ENCODE measurements around the gene DHRSX.
"Not testable (repeated sequence)": the region's sequence is repeated elsewhere in the genome, so short reads cannot be mapped to it uniquely, and the experiment has no call there.

DHRSX gene

DNA sequence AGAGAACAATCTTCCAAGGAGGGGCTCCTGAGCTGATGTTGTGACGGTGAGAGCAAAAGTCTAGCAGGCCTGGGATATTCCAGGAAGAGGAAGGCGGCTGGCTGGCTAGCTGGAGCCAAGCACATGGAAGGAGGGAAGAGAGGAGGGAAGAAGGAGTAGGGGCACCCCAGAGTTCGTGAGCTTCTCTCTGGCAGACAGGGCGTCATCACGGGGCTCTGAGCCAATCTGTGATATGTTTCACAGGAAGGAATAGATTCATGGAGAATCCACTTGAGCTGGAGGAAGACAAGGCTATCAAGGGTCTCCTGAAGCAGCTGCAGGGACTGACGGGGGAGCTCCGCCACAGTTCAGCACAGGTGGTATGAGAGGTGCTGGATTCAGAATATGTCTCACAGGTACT is 73.6 kb downstream of the DHRSX start:
- DNase-seq: no peak

DNA sequence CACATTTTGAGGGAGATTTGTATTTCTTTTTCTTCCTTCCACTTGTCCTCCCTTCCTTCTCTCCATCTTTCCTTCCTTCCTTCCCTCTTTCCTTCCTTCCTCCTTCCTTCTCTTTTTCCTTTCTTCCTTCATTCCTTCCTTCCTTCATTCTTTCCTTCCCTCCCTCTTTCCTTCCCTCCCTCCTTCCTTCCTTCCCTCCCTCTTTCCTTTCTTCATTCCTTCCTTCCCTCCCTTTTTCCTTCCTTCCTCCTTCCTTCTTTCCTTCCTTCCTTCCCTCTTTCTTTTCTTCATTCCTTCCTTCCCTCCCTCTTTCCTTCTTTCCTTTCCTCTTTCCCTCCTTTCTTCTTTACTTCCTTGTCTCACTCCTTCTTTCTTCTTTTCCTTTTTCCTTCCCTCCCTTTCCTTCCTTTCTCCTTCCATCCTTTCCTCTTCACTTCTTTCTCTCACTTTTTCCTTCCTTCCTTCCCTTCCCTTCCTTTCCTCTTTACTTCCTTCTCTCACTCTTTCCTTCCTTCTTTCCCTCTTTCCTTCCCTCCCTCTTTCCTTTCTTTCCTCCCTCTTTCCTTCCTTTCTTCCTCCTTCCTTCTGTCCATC is 74.4 kb downstream of the DHRSX start:
- no peak for DNase-seq

DNA sequence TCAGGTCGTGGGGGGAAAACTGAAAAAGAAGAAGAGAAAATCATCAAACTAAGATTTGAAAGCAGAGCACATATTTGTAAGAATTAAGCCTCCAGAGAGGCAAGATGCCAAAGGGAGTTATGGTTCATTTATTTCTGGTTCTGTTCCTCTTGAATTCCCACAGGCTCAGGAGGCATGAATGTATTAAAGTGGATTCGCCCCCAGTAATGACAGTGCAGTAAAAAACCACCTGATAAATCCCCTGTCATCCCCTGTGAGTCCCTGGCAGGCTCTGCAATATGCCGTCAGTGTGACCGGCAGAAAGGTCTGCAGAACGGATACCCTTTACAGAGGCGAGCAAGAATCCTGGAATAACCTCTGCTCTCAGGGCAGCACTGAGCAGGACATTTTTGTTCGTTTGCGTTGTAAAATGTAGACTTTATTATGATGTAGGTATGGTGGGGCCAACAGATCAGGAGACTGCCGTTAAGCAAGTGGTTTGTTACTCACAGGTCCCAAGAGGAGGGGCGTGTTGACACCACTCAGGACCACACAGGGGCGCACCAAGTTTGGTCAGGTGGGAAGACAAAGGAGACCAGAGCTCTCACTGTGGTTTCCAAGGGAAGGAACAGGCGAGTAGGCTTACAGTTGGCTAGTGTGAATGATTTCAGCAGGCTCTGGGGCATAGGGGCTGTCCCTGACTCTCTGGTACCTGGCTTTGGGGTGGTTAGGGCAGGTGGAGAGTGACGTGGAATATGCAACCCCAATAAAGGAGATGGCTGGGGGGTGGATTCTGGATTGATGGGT is 75.3 kb downstream of the DHRSX start:
- no peak for DNase-seq

DNA sequence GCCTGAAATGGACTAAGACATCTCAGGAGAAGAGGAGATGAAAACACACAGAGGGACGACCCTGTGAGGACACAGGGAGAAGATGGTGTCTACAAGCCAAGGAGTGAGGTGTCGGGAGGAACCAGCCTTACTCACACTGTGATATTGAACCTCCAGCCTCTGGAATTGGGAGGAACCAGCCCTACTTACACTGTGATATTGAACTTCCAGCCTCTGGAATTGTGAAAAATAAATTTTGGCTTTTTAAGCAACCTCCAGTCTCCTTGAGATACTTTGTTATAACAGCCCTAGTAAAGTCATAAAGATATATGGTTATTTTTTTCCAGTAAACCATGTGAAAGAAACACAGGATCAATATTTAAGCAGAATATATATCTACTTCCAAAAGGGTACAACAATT is 76.5 kb downstream of the DHRSX start:
- no peak for DNase-seq

DNA sequence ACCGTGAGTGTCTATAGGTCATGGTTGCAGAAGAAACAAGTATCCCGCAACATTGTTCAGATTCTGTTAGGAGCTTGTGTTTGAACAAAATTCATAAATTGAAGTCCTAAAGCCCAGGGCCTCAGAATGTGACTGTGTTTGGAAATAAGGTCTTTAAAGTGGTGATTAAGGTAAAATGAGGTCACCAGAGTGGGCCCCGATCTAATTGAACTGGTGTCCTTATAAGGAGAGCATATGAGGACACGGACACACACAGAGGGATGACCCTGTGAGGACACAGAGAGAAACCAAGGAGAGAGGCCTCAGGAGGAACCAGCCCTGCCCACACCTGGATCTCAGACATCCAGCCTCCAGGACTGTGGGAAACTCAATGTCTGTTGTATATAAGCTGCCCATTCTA is 76.9 kb downstream of the DHRSX start:
- no peak for DNase-seq

DNA sequence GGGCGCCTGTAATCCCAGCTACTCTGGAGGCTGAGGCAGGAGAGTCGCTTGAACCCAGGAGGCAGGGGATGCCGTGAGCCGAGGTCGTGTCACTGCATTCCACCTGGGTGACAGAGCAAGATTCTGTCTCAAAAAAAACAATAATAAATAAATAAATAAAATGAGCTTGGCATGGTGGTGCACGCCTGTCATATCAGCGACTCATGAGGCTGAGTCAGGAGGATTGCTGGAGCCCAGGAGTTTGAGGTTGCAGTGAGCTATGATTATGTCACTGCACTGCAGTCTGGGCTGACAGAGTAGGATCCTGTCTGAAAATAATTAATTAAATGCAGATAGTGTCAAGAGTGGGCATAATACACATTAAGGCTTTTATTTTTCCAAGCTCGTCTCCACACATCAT is 77.5 kb downstream of the DHRSX start:
- DNase-seq: no peak

DNA sequence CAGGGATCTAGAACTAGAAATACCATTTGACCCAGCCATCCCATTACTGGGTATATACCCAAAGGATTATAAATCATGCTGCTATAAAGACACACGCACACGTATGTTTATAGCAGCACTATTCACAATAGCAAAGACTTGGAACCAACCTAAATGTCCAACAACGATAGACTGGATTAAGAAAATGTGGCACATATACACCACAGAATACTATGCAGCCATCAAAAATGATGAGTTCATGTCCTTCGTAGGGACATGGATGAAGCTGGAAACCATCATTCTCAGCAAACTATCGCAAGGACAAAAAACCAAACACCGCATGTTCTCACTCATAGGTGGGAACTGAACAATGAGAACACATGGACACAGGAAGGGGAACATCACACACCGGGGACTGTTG is 81.4 kb downstream of the DHRSX start:
- DNase-seq: not testable (repeated sequence)

DNA sequence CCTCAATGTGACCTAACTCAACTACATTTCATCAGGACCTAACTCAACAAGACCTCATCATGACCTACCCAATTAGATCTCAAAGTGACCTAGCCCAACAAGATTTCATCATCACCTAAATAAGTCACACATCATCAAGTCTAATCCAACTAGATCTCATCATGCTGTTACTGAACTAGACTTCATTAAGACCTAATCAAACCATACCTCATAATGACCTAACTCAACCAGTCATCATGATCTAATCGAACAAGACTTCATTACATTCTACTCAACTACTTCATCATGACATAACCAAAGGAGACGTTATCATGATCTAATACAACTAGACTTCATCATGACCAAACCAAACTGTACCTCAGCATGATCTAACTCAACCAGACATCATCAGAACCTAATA is 82.8 kb downstream of the DHRSX start:
- DNase-seq: no peak

DNA sequence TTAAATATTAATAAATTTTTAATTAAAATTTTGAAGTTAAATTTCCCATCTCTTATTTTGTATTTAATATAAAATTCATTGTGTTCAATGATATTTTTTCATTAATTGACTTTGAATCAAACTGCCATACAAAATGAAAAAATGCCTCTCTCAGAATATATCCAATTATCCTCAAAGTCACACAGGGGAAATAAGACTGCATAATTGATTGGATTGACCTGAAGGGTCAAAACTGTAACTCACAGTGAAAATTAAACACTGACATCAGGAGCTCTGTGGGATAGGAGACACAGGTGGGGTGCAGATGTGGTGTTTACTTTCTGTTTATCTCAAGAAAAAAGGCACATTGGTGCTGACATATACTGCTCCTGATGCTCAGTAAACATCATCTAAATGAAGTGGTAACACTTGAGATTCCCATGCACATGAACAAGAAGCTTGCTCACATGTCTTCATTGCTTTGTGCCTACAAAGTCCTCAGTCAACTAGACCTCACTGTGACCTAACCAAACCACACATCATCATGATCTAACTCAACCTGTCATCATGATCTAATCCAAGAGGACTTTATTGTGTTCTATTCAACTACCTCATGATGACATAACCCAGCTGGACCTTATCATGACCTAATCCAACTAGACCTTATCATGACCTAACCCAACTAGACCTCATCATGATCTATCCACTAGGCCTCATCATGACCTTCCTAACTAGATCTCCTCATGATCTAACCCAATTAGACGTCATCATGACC is 83.7 kb downstream of the DHRSX start:
- no peak for DNase-seq

DNA sequence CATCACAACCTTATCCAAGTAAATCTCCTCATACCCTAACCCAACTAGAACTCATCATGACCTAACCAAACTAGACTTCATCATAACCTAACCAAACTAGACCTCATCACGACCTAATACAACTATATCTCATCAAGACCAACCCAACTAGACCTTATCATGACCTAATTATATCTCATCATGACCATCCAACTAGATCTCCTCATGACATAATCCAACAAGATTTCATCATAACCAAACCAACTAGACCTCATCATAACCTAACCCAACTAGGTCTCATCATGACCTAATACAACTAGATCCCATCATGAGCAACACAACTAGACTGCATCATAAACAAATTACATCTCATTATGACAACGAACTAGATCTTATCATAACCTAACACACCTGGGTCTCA is 86.4 kb downstream of the DHRSX start:
- DNase-seq: no peak

DNA sequence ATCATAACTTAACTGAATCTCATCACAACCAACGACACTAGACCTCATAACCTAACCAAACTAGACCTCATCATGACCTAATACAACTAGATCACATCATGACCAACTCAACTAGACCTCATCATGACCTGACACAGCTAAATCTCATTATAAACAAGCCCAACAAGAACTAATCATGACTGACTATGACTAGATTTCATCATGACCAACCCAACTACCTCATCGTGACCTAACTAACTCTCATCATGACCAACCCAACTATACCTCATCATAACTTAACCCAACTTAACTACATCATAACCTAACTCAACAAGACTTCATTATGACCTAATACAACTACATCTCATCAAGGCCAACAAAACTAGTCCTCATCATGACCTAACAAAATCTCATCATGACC is 86.8 kb downstream of the DHRSX start:
- DNase-seq: no peak

DNA sequence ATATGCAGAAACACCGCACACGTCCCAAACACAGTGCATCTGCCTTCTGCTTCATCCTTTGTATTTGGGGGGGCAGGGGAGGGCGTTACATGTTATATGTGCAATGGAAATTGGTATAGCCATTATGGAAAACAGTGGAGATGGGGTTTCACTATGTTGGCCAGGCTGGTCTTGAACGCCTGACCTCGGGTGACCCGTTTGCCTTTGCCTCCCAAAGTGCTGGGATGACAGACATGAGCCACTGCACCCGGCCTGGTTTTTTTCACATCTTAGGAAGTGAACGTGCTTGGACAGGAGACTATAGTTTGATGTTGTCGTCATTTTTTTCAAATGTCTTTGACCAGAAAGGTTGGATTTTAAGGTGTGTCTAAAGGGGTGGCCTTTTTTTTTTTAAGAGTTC is 88.6 kb downstream of the DHRSX start:
- DNase-seq: no peak

DNA sequence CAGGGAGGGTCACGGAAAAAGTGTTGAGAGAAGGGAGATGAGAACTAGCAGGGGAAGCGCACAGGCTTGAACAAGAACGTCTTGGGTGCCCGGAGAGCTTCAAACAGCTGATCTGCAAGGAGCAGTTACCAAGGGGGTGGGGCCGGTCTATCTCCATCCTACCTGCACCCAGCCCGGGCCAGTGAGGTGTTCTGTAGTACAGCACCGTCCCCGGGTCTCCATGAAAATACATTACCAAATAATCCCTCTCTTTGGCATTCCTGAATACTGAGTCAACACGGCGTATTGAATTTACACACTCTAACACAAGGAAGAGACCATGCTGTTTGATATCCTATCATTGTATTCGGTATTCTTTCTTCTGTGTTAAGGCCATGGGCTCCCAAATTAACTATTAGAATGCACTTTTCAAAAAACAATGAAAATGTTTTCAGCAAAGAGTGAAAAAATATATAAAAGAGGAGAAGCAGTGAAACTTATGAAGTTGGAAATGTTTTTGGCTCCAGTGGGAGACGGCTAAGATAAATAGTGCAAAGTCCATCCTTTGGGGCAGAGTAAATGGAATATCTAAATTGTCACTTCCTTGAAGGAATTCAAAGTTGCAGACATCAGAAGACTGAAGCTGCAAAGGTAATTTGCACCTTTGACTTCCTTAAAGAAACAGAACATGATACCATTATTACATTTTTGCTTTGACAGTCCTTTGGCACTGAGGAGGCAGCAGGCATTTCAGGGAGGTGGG is 90.3 kb downstream of the DHRSX start:
- DNase-seq: no peak

DNA sequence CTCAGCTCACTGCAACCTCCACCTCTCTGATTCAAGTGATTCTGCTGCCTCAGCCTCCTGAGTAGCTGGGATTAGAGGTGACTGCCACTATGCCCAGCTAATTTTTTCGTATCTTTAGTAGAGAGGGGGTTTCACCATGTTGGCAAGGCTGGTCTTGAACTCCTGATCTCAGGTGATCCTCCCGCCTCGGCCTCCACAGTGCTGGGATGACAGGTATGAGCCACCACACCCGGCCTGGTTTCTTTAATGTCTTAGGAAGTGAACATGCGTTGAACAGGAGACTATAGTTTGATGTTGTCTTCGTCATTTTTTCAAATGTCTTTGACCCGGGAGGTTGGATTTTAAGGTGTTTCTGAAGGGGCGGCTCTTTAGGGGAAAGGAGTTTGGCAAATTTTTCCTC is 91.0 kb downstream of the DHRSX start:
- no peak for DNase-seq

DNA sequence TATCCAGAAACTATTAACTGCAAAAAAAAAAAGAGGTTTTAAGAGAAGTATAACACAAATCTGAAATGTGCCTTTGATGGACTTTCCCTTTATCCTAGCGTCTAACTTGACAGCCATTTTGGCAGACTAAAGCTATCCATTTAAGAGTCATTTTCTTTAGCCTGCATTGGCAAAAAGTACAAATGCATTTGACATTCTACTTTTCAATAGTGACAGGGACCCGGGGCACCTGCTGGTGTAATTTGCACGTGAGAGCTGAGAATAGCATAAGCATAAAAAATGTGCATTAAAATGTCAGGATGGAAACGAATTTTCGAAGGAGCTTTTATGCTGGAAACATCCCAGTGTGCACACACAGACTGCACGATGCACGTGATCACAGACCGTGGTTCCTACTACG is 91.9 kb downstream of the DHRSX start:
- no peak for DNase-seq

DNA sequence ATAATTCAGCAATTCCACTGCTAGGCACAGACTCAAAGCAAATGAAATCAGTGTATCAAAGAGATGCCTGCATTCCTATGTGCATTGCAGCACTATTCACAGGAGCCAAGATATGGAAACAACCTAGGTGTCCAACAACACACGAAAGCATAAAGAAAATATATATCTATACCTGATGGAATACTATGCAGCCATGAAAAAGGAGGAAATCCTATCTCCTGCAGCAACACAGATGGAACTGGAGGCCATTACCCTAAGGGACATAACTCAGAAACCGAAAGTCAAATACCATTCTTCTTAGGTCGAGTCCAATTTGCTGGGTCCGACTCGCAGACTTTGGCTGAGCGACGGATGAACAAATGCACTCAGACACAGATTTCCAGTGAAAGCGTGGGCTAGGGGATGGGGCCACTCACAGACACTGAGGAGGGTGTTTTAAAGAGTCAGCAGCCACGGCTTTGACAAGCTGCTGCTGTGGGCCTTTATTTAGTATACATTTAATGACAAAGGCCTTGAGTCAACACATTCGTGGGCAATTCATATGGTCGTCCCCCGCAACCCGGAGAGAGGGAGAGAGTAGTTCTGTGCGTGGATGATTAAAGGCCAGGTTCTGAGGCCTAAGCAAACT is 93.8 kb downstream of the DHRSX start:
- DNase-seq: no peak

DNA sequence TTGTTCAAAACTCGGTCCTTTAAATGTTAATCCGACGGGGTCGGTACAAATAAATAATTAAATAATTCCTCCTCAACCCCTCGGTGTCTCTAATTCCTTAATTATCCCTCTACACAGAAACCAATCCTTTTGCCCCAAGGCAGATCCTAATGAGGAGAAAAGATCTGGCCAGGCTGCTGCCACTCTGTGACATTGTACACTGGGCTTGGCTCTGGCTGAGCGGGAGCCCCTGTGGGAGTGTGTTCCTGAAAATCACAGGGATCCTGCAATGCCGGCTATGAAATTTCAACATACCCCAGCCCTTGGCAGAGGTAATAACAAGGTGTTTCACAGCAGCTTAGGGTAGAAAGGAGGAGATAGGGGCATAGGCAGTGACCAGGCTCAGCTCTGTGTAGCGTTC is 96.0 kb downstream of the DHRSX start:
- no peak for DNase-seq

DNA sequence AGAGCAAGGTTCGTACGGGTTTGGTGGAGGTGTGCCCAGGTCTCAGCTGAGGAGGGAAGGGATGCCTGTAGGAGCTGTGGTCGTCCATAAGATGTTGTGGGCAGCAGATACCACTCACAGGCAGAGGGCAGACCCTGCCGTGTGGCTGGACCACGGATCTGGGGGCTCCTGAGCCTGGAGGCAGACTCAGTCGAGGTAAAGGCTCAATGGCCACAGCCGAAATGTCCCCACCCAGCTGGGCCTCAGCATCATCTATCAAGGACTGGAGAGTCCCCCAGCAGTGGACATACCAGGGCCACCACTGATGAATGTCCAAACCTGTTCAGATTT is 98.5 kb downstream of the DHRSX start:
- DNase-seq: no peak

DNA sequence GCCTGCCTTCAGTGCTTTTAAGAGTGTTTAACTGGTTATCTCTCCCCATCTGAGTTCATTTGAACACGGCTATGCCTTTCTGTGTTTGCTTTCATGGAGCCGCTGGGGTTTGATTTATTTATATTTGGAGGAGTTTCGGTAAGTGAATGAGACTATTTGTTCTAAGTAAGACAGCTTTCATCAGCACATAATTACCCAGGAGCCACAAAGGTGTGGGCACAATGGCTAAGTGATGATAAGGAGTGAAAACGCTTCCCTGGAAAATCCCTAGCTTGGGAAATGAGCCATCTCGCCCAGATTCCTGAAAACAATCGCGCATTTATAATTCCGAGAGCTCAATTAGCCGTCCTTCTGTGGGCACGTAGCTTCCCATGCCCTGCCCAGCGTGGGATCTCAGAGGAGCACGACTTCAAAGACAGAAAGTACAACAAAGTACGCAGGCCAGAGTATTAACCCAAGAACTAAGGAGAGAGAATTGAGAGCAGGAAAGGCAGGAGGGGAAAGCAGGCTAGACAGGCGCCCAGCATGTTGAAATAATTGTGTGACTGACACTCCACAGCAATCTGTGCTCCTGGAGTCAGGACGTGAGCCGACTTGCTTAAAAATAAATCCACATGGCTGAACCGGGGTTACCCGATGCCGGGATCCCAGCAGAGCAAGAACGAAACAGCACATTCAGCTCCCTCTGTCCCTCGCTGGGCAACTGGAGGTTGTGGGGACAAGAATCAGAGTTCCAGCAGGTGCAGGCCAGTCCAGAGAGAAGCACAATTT is 99.0 kb downstream of the DHRSX start:
- DNase-seq: no peak

DNA sequence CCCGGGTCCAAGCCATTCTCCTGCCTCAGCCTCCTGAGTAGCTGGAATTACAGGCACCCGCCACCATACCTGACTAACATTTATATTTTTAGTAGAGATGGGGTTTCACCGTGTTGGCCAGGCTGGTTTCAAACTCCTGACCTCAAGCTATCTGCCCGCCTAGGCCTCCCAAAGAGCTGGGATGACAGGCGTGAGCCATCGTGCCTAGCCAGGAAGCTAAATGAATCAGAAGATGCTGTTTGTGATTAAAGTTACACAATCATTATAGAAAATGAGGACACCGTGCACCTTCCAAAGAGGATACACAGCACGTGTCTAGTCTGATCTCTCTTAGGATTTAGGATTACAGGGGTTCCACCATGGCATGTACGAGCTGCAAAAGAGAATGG is 99.6 kb downstream of the DHRSX start:
- DNase-seq: no peak

DNA sequence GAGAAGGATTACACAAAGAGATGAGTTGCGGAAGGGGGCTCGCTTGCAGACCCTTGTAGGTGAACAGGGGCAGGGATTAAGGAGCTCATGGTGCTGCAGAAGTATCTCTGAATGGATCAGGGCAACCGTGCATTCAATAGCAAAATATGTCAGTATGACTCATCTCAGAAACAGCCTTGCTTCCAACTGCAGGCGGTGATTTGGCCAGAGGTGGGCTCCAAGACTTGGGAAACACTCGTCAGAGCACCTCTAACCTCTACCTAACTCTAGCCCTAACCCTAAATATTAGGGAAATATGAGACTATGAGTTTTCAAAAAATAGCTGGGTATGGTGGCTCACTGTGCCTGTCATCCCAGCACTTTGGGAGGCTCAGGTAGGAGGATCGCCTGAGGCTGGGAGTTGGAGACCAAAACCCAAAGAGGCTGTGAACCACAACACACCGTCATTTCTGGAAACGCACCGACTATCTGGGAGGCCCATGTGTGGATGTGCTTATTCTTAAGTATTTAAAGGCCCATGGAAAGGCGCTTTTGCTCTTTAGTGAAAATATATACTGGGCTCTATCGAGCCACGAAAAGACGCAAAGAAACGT is 102.6 kb downstream of the DHRSX start:
- DNase-seq: no peak

Data from nucleus accumbens (tissue), 56 donors.